ENCODE data around the gene RNF224. TPM values are rescaled to one million over a fixed set of nuclear protein-coding genes. Genes with fewer than 3 reads are reported as not detected.

The RNF224 gene
- total and polyA plus RNA-seq, 2 of the 13 experiments (the other 11 are each of a cell fraction or from before 2014, with no cell fraction given): 0.09 TPM; not detected in 1

DNA sequence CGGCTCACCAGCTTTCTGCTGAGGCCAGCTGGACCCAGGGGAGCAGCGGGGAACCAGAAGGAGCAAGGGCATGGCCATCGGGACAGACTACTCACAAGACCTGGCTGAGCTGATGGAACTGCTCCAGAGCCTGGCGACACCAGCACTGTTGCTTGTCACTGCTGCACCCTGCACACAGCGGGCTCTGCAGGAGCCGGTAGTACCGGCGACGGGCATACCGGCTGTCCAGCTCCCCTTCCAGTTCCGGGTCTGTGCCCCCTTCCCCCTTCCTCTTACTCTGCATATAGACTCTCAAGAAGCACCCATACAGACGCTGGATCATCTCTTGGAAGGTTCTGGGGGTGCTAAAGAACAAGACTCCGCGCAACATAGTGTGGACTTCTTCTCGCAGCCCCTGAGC, 39.9 kb upstream of the RNF224 start (continued):
- no peak for TF ChIP-seq GMEB2 (CRISPR knock-in tag; IDR thresholded peaks at IDR 0.05; ENCODE audit: low read depth)

DNA sequence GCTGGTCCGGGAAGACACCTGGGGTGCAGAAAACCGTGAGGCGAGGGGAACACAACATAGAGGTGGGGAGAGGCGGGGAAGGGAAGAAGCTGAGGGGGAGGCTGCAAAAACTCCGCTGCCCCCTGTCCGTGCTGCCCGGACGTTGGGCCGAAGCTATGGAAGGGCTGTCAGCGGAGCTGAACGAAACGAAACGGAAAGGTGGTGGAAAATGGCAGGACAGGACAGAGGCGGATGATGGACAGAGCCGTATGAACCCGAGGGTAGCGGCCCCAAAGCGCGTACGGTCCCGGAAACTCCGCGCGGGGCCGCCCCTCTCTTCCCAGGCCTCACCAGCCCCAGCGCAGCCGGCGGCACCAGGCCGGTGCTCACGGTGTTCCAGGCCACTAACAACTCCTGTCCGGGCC, 39.2 kb upstream of the RNF224 start:
- peaks cover 26% of the 10 kb centered on the region for H3K79me2 ChIP-seq (ENCODE audit: insufficient read depth, low read length)
- intact Hi-C loops (cut with micrococcal nuclease; ENCODE audit: unreplicated experiment) (loop anchor here (1.0 to 2.0 kb wide), 3 partner anchors 17 to 39 kb away; partner anchors contain the start of genes NDOR1, RNF224 and TMEM203), in situ Hi-C loops (cut with HindIII; ENCODE audit: extremely low pct_ligation_motif_present, low pct_unique_long_range_greater_than_20kb) (loop anchor here (5.0 kb wide), 1 partner anchor 39 kb away; the partner anchor contains the start of genes CYSRT1 and RNF224)
- DNase-seq (ENCODE audit: low spot score) (no peak), FAIRE-seq (no peak), ATAC-seq (peak; percentile 2; the same call in 2 of the 3 replicates)
- under 1% methylated on average over 14 of the region's 31 CpGs for WGBS (ENCODE audit: low lambda C conversion rate)
- H3K27ac ChIP-seq (ENCODE audit: extremely low read length, insufficient read depth, low read length): peak overlapping the region; percentile 81
- H2AFZ ChIP-seq (ENCODE audit: low read length): no peak overlapping the region
- peak overlapping the region; percentile 87 for H3K9ac ChIP-seq (ENCODE audit: insufficient read depth, low read depth, low read length)
- no peaks in the 10 kb centered on the region for H3K27me3 ChIP-seq (ENCODE audit: control insufficient read depth in 1 of 2, insufficient read depth in 2 of 2, low read length in 2 of 2)
- no peaks in the 10 kb centered on the region for H4K20me1 ChIP-seq (ENCODE audit: insufficient read depth, low read length)
- no peaks in the 10 kb centered on the region for H3K9me3 ChIP-seq (ENCODE audit: low read length)
- peaks cover 28% of the 10 kb centered on the region for H3K4me1 ChIP-seq (ENCODE audit: insufficient read depth, low read length)
- peak overlapping the region; percentile 90 for H3K4me2 ChIP-seq (ENCODE audit: low read depth, low read length)
- peaks cover 21 to 34% of the 10 kb centered on the region in 2 experiments; a peak in 4 of 5 replicates for H3K36me3 ChIP-seq (replicated peaks in 1 of 2; ENCODE audit: control insufficient read depth in 1 of 2, insufficient read depth in 2 of 2, low read length in 2 of 2)
- POLR2A ChIA-PET: interaction anchor here (1.0 to 3.8 kb wide), 13 partner anchors 10 to 66 kb away, joined by 5 to 52 read pairs (median 12); partner anchors contain the start of genes NDOR1, NELFB, RNF208 and TMEM203
- CTCF ChIA-PET (ENCODE audit: low intra/inter-chr PET ratio, low total read pairs): interaction anchor here (1.1 to 2.6 kb wide), 3 partner anchors 12 to 48 kb away, joined by 4 to 19 read pairs (median 16); partner anchors contain the start of gene RNF224
- BruUV-seq (replicated peaks): TSS peak; percentile 77
- H3K4me3 ChIP-seq (replicated peaks in 1 of 3; ENCODE audit: insufficient read depth in 1 of 3, low read depth in 2 of 3, low read length in 3 of 3): peak overlapping the region; percentile 84 to 99 (median 97)
- TF ChIP-seq PAF1 (CRISPR knock-in tag; IDR thresholded peaks at IDR 0.05) (no peak), CHD2 (IDR thresholded peaks at IDR 0.05; ENCODE audit: low read depth, low read length) (no peak), BCL6 (CRISPR knock-in tag; IDR thresholded peaks at IDR 0.05) (no peak), ZNF256 (CRISPR knock-in tag; conservative IDR thresholded peaks at IDR 0.05) (no peak), ZNF598 (CRISPR knock-in tag; IDR thresholded peaks at IDR 0.05; ENCODE audit: borderline replicate concordance) (peak; percentile 70; the same call in 1 of the 2 replicates), ZNF670 (CRISPR knock-in tag; IDR thresholded peaks at IDR 0.05; ENCODE audit: borderline replicate concordance) (no peak), ZSCAN31 (CRISPR knock-in tag; IDR thresholded peaks at IDR 0.05; ENCODE audit: low read depth) (no peak), MEF2D (CRISPR knock-in tag; IDR thresholded peaks at IDR 0.05) (peak; percentile 40; the same call in 1 of the 2 replicates), CEBPG (CRISPR knock-in tag; IDR thresholded peaks at IDR 0.05) (no peak), ZNF354B (CRISPR knock-in tag; IDR thresholded peaks at IDR 0.05) (no peak), ZNF446 (CRISPR knock-in tag; IDR thresholded peaks at IDR 0.05) (0 out of 2 replicates have a peak, but pooled peaks have one; percentile 0), MAFG (CRISPR knock-in tag; IDR thresholded peaks at IDR 0.05) (no peak), THAP8 (CRISPR knock-in tag; IDR thresholded peaks at IDR 0.05; ENCODE audit: borderline replicate concordance) (no peak), ZNF563 (CRISPR knock-in tag; IDR thresholded peaks at IDR 0.05) (0 out of 2 replicates have a peak, but pooled peaks have one; percentile 0)
- TF ChIP-seq, protein P1, sequence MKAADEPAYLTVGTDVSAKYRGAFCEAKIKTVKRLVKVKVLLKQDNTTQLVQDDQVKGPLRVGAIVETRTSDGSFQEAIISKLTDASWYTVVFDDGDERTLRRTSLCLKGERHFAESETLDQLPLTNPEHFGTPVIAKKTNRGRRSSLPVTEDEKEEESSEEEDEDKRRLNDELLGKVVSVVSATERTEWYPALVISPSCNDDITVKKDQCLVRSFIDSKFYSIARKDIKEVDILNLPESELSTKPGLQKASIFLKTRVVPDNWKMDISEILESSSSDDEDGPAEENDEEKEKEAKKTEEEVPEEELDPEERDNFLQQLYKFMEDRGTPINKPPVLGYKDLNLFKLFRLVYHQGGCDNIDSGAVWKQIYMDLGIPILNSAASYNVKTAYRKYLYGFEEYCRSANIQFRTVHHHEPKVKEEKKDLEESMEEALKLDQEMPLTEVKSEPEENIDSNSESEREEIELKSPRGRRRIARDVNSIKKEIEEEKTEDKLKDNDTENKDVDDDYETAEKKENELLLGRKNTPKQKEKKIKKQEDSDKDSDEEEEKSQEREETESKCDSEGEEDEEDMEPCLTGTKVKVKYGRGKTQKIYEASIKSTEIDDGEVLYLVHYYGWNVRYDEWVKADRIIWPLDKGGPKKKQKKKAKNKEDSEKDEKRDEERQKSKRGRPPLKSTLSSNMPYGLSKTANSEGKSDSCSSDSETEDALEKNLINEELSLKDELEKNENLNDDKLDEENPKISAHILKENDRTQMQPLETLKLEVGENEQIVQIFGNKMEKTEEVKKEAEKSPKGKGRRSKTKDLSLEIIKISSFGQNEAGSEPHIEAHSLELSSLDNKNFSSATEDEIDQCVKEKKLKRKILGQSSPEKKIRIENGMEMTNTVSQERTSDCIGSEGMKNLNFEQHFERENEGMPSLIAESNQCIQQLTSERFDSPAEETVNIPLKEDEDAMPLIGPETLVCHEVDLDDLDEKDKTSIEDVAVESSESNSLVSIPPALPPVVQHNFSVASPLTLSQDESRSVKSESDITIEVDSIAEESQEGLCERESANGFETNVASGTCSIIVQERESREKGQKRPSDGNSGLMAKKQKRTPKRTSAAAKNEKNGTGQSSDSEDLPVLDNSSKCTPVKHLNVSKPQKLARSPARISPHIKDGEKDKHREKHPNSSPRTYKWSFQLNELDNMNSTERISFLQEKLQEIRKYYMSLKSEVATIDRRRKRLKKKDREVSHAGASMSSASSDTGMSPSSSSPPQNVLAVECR (CRISPR knock-in tag; IDR thresholded peaks at IDR 0.05; ENCODE audit: borderline replicate concordance): no peak
- TF ChIP-seq, protein P2, sequence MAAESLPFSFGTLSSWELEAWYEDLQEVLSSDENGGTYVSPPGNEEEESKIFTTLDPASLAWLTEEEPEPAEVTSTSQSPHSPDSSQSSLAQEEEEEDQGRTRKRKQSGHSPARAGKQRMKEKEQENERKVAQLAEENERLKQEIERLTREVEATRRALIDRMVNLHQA (CRISPR knock-in tag; IDR thresholded peaks at IDR 0.05): no peak
